NOMO-1 treated with dmso at 0.1 percent for 144 hours (cell line): ENCODE measurements around the gene UBAC1.
A peak's percentile ranks its signal among the peaks of the same experiment; 100 is the strongest.
"Not testable (repeated sequence)": the region's sequence is repeated elsewhere in the genome, so short reads cannot be mapped to it uniquely, and the experiment has no call there.

Experiments
- DNase-seq: peaks from one replicate; lab custom pipeline; 2025; ENCODE audit not compliant: unreplicated experiment; lab: John Stamatoyannopoulos, UW

The UBAC1 gene

DNA sequence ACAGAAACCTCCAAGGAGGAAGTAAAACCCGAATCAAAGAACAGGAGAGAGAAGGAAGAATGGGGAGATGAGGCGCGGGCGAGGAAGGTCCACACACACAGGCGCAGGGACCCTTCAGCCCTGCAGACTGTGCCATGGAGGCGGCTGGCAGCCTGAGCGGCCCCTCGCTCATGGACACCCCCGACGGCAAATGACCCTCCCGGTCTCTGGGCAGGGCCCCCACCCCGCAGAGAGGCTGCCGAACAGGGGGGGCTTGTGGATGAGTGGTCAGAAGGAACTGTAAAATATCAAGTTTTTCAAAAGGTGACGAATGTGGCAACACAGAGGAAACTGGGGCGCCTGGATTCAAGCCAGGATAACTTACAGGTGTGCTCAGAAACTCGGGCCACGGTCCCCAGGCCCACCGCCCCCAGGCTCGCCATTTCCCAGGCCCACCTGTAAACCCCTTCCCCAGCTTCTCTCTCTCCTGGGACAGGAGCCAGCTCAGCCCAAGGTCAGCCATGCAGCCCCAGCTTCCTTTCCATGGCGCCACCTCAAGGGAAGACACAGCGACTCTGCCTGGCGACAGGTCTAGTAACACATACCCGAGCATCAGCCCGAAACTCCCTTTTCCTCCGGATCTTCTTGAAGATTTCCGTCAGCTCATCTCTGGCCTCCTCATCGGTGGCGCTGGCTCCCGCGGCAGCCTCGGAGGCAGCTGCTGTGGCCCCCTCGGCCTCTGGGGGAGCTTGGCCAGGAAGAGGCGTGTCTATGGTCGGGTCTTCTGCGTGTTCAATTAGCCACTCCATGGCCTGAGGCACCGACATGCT, 16.5 kb downstream of the UBAC1 start:
- no peak for DNase-seq

DNA sequence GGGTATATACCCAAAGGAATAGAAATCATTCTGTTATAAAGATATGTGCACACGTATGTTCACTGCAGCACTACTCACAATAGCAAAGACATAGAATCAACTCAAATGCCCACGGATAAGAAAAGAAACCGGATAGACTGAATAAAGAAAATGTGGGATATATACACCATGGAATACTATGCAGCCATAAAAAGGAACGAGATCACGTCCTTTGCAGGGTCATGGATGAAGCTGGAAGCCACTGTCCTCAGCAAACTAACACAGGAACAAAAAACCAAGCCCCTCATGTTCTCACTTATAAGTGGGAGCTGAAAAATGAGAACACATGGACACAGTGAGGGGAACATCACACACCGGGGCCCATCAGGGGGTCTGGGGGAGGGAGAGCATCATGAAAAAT, 17.6 kb downstream of the UBAC1 start:
- DNase-seq: not testable (repeated sequence)

DNA sequence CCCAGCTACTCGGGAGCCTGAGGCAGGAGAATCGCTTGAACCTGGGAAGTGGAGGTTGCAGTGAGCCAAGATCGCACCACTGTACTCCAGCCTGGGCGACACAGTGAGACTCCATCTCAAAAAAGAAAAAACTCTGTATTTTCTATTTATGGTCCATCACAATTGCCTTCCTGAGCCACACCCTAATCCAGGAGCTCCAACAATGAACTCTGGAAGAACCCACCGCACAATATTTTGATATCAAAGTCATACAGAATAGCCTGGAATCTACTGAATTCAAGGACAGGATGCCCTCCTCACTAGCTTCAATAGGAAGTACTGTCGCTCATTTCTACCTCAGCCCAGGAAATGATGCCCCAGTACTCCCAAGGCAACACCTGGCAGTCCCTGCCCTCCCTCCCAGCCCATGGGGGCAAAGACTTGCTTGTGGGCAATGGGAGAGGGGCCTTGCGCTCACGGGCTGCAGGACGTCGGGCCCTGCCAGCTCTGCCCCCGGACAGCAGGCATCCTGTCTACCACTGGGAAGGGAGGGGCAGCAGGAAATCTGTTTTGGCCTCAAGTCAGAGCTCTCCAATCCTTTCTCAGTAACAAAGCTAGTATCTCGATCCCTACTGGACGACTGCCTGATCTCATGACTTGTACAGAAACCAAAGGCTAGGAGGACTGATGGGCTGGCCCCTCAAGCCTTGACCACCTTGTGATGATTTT, 19.7 kb downstream of the UBAC1 start:
- no peak for DNase-seq

DNA sequence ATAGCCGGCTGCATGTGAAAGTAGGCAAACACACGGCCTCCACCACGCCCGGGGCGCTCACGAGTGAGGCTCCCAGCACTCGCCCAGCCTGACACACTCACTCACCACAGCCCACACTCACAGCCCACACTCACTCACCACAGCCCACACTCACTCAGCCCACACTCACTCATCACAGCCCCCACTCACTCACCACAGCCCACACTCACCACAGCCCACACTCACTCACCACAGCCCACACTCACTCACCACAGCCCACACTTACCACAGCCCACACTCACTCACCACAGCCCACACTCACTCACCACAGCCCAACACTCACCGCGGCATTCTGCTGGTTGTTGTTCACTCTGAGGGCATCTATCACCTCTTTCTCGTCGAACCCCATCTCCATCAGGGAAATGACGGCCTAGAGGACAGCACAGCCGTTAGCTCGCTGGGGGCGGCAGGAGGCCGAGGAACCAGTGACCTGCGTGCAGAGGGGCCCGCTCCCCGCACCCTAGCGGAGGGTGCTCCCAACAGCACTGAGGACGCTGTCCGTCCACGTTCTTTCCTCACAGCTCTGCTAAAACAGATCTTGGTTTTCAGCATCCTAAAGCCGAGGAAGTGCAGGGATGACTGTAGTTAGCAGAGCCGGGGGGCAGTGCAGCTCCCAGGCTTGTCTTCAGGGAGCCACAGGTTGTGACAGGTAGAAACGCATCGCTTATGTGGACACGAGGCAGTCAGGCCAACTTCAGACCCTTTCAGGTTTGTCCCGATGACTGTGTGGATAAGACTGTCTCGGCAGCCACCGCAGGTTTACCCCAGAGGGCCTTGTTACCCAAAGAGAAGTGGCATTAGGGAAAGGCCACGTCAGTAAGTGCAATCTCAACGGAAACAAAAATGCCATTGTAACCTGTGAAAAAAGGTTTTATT, 21.6 kb downstream of the UBAC1 start:
- DNase-seq: no peak

DNA sequence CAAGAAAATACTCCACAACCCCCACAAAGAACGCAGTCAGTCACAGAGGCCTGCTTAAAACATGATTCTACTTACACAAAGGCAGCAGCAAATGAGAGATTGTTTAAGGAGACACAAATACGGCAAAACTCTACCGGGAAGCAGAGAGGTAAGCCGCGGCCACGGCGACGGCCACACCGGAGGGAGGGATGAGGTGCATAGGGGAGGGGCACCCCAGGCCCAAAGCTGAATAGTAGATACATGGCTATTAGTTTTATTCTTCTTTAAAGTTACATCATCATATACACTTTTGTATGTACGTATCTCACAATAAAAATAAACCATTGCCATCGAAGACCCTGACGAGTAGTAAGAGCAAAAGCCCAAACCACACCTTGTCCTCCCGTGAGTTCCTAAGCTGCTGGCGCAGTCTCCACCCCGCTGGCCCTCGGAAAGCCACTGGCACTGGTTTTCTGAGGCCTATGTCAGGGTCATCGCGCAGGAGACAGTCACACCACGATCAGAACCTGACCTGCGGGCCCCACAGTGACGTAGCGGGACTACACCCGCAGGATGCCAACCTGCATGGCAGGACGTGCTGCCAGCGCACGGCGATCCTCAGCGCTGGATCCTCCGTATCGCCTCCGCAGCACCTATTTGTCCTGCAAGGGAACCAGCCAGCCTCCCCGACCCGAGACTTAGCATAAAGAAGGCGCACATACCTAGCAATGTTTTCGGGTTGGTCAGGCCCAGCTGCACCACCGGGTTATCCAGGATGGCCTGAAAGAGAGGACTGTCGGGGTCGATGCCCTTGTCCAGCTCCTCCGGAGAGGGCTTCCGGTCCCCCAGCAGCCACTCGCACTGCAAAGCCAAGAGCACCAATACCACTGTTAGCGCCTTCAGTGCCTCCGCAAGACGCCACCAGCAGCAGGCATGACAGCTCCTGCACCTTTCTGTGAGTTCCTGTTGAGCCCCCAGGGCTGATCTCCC, 23.4 kb downstream of the UBAC1 start:
- no peak for DNase-seq

DNA sequence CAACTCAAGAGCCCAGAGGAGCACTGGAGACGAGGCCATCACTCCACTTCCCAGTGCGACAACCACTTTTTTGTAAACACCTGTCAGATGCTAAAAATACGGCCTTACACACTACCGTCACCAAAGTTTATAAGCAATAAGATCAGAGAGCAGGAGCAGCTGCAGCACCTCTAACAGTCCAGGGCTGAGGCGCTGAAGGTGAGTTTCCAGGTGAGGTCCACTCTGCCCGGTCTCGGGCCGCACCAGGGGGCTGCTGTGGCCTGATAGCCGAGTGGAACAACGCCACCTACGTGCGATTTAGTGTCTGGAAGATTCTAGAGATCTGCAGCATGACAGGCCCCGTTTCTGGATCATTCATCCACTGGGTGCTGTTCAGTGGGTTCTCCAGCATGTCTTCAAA, 28.1 kb downstream of the UBAC1 start:
- DNase-seq: no peak

DNA sequence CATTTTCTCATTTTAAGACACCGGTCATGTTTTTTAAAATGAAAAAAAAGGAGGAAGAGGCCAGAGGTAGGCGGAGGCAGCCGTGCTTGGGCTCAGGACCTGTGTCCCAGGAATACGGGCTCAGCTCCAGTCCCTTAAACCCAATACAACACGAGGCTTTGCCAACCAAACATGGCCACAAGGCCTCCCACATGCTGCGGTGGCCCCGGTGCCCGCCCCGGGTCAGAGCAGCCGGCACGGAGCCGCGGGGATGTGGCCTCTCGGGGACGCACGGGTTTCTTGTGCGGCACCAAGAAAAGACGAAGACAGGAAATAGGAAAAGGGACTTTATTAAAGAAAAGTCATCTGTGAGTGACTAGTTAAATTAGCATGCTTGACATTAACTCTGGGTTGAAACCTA, 28.5 kb downstream of the UBAC1 start:
- DNase-seq: no peak

DNA sequence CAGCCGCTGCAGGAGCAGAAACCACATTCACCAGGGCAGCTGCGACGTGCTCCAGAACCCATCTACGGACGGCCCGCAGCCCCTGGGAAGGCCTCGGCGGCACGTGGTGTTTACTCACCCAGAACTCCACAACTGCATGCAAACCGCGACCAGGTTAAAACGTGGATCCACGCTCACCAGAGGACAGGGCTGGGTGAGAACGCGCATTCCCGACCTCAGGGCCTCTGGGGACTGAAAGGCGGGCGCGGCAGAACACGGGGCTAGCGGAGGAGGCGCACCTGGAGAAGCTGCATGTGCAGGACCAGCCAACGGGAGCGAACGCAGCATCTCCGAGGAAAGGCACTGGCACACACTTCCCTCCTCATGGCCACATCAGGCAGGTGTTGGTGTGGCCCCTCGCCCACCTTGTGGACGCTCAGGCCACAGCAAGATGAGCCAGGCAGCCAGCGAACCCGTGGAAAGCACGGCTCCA, 29.8 kb downstream of the UBAC1 start:
- no peak for DNase-seq

DNA sequence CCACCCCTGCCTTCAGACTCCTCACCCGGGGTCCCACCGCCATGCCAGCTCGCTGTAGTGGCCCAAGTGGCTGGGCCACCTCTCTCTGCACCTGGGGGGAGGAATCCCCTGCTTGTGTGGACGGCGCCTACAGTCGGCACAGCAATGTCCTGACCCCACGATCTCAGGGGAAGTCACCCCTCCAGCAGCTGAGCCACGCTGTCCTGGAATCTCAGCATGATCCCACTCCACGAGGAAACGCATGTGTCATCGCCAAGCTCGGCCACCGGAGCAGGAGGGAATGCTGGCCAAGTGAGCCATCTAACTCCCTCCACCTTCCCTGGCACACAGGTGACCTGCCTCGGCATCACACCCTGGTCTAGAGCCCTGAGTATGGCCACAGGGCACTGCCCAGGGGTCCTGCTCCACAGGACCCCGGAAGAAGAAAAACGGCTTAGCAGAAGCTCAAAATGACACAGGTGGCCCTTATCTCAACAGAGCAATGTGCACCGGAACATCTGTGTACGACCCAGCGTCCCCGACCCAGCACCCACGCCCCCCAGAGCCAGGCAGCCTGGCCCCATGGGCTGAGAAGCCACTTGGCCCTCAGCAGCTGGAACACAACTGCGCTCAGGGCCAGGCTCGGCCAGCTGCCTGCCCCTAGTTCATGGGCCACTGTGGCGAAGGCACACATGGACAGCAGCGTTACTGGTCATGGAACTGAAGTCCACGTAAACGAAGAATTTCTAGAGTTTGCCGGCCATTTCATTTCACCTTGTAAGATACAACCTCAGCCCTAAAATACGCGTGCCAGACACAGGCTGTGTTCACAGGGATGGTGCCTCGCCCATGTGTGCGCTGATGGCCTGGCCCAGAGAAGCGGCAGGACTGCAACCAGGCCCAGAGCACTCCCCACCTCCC, 30.5 kb downstream of the UBAC1 start:
- no peak for DNase-seq

DNA sequence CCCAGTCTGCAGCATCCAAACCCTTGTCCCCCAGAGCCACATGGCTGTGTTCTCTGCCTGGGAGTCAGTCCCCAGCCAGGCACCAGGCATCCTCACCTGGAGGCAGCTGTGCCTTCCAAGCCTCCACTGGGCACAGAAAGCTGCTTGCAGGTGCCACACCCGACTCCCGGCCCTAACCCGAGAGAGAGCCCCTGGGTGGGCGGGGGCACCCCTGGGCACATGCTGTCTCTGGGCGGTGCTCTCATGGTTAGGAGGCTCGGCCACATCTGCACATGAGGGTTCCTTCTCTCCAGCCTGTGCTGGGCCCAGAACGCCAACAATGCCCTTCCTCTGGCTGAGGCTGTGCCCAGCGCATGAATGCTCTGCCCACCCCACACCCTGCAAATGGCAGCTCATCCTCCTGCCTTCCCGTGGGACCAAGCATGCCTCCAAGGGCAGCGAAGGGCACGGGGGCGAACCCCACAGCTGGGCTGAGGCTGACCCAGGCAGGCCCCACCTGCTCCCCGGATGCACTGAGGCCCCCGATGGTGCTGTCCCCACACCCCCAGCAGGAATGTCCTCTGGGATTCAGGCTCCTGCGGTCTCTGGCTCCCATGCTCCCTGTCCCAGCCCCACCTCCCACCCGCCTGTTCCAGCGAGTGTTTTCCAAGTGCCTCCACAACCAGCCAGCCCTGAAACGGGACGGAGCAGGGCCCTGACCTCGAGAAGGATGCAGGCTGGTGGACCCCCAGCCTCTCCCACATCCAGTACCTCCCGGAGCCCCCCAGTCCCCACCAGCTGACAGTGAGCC, 31.3 kb downstream of the UBAC1 start:
- DNase-seq: no peak

DNA sequence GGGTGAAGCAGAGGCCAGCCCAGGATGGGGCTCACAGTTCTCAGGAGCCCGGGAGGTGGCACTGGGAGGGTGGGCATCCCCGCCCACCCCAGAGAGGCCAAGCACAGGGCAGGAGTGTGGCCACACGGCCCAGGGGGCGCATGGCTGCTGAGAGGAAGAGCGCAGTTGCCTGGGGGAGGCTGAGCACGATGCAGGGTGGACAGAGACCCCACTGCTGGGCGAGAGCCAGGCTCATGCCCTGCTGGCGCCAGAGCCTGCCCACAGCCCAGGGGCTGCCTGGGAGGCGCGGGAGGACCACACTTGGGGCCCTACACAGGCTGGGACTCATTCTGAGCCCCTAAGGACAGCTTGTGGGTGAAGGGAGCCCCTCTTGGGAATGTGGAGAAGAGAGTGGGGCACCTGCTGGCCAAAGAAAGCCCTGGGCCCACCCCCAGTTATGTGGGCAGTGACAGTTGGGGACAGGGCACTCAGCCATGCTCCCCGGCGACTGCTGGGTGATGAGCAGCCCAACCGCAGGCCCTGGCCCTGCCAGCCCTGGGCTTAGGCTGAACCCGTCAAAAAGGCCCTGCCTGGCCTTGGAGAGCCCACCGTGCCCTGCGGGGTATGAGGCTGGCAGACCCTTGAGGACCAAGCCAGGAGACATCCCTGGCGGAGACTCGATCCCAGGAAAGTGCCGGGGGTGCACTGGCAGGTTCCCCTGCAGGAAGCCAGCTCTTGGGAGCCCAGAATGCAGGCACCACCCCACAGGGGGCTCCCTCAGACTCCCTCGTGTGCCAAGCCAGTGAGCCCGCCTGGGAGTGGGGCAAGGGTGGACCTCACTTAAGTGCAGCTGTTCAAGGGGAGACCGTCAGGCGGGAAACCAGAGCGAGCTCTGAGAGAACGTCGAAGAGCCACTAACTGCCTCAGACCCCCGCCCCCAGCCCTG, 32.2 kb downstream of the UBAC1 start:
- no peak for DNase-seq

DNA sequence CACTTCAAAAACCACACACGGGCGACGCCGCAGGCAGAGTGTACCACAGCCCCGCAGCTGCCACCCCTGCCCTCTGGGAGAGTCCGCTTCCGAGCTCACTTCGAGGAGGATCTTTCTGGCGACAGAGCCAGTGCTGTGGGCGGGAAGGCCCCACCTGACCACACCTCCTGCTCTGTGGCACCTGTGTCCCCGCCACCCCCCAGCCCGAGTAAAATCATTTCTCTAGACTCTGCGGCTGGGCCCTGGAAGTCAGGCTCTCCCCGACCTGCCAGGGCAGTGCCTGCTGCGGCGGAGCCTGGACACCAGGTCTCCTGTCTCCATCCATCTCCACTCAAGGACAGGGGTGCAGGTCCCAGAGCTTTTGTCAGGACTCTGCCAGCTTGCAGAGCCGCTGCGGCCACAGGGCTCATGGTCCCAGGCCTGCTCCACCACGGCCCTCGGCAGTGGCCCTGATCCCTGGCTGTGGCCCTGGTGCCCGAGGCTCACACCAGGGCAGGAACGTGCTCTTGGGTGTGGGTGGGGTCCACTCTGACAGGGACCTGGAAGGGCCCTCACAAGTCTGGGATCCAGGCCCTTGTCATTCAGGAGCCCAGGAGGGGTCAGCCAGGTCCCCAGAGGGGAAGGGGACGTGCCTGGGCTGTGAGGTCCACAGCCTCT, 33.0 kb downstream of the UBAC1 start:
- no peak for DNase-seq

DNA sequence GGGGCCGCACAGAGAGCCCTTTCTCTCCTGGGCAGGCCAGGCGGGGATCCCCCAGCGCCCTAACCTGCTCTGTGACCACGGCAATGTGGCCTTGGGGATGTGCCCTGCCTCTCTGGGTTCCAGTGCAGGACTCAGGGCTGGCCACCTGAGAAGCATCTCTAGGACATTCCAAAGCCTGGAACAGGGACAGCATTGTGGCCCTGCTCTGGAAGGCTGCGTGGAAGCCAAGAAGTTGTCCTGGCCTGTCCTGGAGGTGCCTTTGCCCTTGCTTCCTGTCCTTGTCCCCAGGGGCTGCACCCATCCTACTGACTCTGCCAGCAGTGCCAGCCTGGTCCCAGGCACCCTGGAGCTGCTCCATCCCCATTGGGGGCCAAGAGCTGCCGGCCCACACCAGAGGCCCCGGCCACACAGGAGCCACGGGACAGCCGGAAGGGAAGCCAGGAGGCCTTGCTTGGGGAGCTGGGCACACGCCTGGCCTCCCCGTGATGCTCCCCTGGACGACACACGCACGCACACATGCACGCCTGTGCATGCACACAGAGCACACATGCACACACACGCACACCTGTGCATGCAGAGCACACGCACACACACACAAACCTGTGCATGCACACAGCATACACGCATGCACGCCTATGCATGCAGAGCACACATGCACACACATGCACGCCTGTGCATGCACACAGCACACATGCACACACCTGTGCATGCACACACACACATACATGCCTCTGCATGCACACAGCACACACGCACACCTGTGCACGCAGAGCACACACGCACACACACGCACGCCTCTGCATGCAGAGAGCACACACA, 33.8 kb downstream of the UBAC1 start:
- DNase-seq: no peak

DNA sequence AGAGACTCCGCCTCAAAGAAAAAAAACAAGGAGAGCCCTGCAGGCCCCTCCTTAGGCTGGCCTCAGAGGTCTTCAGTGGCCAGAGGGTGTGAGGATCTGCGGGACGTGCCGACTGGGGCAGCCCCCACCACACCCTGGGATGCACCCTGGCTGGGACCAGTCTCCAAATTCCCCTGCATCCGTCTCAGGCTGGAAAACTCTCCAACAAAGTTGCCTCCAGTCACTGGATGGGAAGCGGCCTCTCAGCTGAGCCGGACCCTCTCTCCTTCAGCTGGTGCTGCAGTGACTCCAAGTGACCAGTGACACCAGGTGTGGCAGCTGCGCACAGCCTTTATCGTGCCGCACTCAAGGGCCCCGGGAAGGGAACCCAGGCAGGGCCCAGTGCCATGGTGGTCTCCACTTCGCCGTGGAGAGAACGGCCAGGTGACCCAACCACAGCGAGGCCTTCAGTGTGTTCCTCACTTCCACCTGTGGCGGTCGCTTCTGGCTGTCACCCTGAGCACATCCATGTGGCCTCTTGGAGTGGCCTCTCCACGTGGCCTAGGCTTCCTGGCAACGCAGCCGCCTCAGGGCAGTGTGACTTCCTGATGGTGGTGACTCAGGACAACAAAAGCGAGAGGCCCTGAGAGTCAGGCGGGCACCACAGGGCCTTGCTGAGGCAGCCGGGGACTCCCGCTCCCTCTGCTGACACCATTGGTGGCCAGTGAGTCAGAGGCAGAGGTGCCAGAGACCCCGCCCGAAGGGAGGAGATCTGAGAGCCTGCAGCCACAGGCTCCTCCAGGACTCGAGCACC, 34.6 kb downstream of the UBAC1 start:
- DNase-seq: peak; percentile 75

DNA sequence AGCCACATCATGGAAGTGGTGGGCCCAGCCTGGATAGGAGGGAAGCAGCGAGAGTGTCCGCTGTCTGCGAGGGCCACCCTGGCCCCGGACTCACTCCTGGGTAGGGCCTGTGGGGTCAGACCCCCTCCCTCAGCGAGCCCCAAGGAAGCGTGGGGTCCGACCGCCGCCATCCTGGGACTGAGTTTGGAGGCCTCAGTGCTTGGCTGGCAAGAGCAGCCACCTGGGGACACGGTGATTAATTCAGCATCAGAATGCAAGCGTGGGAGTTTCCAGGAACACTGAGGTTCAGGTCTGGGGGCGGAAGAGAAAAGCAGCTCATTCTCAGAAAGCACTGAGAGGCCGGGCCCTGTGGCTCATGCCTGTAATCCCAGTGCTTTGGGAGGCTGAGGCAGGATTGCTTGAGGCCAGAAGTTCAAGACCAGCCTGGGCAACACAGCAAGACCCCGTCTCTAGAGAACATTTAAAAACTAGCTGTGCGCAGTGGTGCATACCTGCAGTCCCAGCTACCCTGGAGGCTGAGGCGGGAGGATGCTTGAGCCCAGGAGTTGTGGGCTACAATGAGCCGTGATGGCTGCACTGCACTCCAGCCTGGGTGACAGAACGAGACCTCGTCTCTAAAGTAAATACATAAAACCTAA, 35.6 kb downstream of the UBAC1 start:
- DNase-seq: no peak
